GM20000 (cell line): ENCODE measurements around the gene RPP21.

Experiments
- DNase-seq: peaks from one replicate; pipeline ENCODE4 v3.0.0; 2012; ENCODE audit warnings: low spot score
- CTCF ChIP-seq: IDR thresholded peaks from 2 replicates; pipeline ENCODE4 v1.5.1; 2012; ENCODE audit warnings: mild to moderate bottlenecking, control low read depth; ENCODE audit errors: extremely low read depth, missing control alignments

RPP21 gene

DNA sequence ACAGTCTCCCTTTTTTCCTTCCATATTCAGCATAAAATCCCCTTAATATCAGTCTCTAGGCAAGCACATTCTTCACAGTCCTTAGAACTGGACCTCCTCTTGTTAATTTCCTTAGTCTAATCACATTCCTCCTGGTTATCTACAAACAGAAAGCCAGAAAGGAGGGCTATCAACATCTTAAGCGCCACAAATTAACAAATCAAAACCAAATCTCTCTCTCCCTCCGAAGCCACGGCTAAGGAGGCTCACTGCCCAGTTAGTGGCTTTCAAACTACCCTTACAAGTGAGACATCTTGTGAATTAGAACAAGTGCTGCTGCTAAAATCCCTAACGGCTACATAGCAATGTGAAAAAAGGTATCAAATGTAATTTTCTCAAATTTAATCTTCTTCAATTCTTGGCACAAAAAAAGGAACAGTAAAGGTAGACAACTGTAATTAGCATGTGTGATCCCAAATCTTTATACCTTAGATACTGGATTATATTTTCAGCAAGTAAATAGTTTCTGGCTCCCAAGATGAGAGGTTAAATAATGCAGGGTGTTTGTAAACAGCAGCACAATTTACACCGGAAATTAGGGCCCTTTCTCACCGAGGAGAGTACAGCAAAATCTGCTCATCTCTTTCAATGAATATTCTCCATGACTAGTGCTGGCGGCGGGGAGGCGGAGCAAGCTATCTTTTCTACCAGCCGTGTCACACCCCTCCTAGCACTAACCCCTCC, 19.6 kb upstream of the RPP21 start:
- DNase-seq: peak; percentile 82

DNA sequence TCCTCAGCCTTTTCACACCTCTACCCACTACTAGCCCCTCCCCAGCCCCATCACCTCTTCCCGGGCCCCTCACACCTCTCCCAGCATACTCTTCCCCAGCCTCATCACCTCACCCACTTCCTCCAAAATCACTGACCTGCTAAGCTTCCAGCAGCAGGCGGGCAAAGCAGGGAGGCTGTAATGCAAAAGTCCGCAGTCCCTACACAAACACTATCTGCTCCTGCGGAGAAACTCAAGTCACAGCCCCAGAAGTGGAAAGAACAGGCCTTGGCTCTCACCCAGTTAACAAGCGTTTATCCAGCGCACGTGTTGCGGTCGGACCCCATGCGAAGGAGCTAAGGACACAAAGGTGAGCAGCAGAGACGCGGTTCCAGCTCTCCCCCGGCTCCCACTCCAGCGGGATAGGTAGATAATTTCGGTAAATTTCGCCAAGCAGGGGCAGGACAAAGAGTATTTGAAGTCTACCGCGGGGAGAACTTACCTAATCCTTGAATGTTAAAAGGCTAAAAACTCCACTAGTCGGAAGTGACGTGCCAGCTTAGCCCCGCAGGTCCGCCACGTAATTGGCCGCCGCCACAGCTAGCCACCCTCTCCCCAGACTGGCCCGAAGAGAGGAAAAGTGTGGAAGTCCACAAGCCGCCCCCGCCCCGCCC, 19.0 kb upstream of the RPP21 start:
- TF ChIP-seq CTCF: no peak
- peak; percentile 84 for DNase-seq

More for the DNA sequence above, 19.6 kb upstream of the RPP21 start:
- no peak for TF ChIP-seq CTCF

DNA sequence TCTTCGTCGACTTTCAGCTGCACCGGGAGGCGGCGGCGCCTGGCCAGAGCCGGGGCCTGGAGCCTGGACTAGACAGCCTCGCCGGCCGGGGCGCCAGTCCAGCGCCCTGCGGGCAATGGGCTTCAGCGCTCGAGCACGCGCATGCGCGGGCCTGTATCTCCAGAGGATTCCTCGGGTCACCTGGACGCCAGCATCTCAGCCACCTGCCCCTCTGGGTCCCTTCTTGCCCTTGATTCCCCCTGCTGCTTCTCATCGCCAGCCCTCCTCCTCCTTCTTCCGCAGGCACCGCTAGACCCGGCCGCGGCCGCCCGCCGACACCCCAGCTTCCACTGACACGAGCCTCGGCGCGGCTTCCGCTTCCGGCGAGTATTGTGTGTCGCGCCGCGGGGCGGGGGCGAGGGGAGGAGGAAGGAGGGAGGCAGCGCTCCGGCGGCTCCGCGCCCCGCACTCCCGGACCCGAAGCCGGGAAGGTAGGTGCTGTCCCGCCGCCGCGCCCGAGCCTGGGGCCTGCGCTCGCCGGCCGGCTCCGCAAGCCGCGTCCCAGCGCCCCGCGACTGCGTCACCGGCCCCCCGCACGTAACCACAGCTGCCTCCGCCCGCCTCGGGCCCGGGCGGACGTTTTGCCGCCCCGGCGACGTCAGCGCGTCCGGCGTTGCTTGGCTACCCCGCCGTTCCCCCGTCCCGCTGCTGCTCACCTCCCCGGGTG, 18.3 kb upstream of the RPP21 start, which contains the start of gene TRIM39:
TSS of gene TRIM39 (plus strand) at position 402 of the 706 bp plus-strand sequence. CDS start 2,391 bp downstream, outside the sequence.
- peak; percentile 92 for DNase-seq
- no peak for TF ChIP-seq CTCF

DNA sequence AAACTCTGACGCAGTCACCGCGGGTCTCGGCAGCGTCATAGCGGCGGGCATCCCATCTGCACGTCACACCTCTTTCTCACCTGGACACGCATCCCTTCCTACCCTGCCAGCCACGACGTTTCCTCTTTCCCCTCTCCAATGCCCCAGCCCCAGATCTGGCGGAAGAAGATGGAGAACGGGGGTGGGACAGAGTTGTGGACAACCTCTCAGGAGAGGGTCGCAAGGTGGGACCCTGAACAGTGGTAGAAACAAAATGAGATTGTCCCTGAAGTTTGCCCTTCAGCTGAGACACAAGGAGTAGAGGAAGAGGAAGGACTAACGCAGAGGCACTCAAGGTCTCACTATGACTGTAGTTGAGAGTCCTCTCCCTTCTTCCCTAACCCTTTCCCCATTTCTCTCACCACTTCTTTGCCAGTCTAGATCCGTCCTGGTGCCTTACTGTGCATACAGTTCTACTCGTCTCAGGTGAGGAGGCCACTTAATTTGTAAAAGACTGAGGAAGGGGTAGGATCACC, 17.7 kb upstream of the RPP21 start:
- no peak for DNase-seq
- TF ChIP-seq CTCF: no peak

- no peak for TF ChIP-seq CTCF
- no peak for DNase-seq
These were observed 16.6 kb upstream of the RPP21 start for GRCh38 chr6:30328397-30328796.

- no peak for DNase-seq
- no peak for TF ChIP-seq CTCF
These were observed 15.6 kb upstream of the RPP21 start for GRCh38 chr6:30329331-30329730.

GRCh38 chr6:30331981-30332380, 13.0 kb upstream of the RPP21 start:
- TF ChIP-seq CTCF: no peak
- DNase-seq: no peak
